ENCODE measurements around the gene RBM4.
"Not testable (repeated sequence)": the region's sequence is repeated elsewhere in the genome, so short reads cannot be mapped to it uniquely, and the experiment has no call there.

Gene RBM4

GRCh38 chr11:66638177-66639065 lies at the start of gene RBM4:
TSS of gene RBM4 (plus strand) at chr11:66638703. CDS start at chr11:66639712, 1,009 bp downstream.
- DNase-seq (ENCODE audit: low read depth), result peak; percentile 100

DNA sequence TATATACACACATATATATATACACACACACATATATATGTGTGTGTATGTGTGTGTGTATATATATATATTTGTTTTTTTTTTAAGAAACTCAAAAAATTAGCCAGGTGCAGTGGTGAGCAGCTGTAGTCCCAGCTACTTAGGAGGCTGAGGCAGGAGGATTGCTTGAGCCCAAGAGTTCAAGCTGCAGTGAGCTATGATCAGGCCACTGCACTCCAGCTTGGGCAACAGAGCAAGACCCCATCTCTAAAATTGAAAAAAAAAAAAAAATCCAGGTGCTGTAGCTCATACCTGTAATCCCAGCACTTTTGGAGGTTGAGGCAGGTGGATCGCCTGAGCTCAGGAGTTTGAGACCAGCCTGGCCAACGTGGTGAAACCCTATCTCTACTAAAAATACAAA lies 49.2 kb upstream of the RBM4 start:
- not testable (repeated sequence) for DNase-seq (ENCODE audit: low read depth)

DNA sequence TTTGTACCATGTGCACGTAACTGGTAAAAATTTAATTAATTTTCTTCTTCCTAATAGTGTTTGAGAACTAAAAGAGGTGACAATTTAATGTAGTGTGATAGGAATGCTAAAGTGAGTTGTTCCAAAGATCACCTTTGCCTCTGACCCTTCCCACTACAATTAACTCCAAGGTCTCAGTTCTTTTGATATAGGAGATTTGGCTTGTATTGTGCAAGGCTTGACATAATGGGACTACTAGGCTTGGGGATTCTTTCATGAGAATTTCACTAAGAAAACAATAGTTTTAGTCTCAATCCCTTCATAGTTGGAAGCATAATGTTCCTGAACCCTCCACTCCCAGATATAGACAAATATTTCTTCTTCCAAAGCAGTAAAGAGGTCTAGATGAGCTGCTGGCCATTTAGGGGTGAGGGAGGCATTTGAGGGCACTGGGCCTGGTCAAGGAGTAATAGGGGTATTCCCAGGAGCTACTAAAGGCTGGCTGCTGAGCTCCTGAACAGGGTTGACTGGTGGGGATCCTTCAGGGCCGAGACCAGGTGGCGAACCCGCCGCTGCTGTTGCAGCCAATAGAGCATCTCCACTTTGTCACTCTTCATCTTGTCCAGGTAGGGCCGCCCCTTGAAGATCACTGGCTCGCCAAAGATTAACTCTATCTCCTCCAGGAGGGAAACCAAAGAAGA lies 48.4 kb upstream of the RBM4 start:
- DNase-seq (ENCODE audit: low read depth), result no peak

GRCh38 chr11:66591175-66591574 lies 47.3 kb upstream of the RBM4 start:
- no peak for DNase-seq (ENCODE audit: low read depth)

GRCh38 chr11:66592457-66593302 lies 45.8 kb upstream of the RBM4 start, which contains the start of the genes CCDC87 and CCS:
TSS of gene CCDC87 (minus strand) at chr11:66593063. CDS start at chr11:66593015, 48 bp downstream.
TSS of gene CCS (plus strand) at chr11:66593185. CDS start at chr11:66593262, 77 bp downstream.
- no peak for DNase-seq (ENCODE audit: low read depth)

DNA sequence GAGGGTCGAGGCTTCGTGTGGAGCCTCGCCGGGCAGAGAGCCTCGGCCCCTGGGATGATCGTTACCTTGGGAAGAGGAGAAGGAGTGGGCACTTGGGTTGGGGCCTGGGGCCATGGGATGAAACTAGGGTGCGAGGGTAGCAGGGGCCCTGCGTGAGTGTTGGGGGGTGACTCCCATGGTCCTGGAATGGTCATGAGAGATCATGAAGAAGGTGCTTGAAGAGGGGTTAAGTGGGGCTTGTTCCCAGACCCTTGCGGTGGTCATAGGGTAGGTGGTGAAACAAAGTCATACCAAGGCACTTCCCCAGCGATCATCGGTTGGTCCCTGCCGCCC lies 45.2 kb upstream of the RBM4 start:
- no peak for DNase-seq (ENCODE audit: low read depth)

- no peak for DNase-seq (ENCODE audit: low read depth)
Observed at GRCh38 chr11:66593650-66594049, 44.9 kb upstream of the RBM4 start.

GRCh38 chr11:66595245-66595904 lies 43.1 kb upstream of the RBM4 start:
- no peak for DNase-seq (ENCODE audit: low read depth)

DNA sequence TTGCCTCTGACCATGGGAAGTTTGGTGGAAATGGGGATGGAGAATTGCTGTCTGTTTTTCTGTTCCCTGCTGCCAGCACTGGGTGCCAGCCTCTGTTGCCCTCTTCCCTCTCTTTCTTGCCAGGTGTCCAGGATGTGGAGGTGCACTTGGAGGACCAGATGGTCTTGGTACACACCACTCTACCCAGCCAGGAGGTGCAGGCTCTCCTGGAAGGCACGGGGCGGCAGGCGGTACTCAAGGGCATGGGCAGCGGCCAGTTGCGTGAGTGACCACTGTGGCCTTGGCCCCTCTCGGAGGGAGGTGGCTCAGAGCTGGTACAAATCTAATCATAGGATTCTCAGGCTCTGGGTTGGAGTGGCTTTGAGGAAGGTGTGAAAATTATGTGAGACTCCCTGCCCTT lies 39.5 kb upstream of the RBM4 start:
- DNase-seq (ENCODE audit: low read depth), result no peak

DNA sequence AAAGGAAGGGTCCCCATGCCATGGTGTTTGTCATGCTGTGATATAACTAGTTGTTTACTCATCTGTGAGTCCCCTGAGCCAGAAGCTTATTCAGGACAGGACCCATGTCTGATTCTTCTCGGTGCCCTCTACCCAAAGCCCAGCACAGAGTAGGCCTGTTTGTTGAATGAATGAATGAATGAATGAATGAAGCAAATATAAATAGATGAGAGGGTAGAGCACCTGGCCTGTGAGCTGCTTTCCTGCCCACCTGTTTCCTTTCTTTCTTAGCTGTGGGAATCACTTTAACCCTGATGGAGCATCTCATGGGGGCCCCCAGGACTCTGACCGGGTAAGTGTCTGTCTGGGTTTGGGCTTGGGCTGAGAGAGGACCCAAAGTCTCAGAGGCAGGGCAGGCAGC lies 38.3 kb upstream of the RBM4 start:
- no peak for DNase-seq (ENCODE audit: low read depth)

DNA sequence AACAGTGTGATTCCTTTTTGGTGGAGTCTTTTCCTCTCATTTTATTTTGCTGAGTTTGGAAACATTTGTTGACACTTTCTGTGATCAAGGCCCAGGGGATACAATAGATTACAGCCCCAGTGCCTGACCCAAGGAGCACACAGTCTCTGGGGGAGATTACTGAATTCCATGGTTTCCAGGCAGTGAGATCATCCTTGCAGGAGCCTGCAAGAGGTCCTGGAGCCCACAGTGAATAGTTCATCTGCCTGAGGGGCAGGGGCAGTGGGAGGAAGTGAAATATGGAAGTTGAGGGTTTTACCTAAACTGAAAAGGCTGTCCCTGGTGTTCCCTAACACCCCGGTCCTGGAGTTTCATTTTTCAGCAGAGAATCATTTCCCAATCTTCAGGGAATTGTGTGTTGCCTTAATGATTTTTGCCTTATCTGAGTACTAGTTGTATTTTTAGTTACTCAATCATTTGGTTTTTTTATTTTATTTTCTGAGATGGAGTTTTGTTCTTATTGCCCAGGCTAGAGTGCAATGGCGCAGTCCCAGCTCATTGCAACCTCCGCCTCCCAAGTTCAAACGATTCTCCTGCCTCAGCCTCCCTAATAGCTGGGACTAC lies 37.8 kb upstream of the RBM4 start:
- no peak for DNase-seq (ENCODE audit: low read depth)

- no peak for DNase-seq (ENCODE audit: low read depth)
Observed at GRCh38 chr11:66603072-66603471, 35.4 kb upstream of the RBM4 start.

GRCh38 chr11:66604155-66604554 lies 34.3 kb upstream of the RBM4 start:
- DNase-seq (ENCODE audit: low read depth), result no peak

DNA sequence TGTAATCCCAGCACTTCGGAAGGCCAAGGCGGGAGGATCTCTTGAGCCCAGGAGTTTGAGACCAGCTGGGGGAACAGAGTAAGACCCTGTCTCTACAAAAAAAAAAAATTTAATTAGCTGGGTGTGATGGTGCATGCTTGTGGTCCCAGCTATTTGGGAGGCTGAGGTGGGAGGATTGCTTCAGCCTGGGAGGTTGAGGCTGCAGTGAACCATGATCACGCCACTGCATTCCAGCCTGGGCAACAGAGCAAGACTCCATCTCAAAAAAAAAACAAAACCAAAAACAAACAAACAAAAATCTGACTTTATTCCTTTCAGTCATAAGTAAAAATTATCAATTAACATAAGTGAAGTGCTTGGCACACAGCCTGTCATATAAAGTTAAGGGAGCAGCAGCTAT lies 31.9 kb upstream of the RBM4 start:
- not testable (repeated sequence) for DNase-seq (ENCODE audit: low read depth)

DNA sequence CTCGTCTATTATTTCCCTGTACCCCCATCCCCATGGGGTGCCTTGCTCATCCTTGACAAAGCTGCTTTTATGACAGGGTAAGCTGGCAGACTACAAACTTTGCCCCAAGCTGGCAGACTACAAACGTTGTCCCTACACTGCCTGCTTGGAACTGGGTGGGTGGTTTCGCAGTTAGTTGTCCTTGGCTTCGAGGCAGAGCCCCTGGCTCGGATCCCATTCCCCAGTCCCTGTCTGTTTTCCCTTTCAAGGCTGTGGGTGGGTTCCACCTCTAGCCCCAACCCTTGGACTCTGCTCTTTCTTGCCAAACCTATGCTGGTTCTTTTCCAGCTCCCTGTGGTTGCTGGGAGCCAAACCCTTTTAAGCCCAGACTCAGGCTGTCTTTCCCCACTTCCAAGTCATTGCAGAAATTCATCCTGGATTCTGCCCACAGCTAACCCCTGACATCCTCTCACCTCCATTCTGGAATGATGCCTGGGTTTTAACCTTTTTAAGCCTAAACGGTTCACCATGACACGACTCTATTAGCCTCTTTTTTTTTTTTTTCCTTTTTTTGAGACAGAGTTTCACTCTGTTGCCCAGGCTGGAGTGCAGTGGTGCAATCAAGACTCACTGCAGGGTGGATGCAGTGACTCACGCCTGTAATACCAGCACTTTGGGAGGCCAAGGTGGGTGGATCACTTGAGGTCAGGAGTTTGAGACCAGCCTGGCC lies 31.2 kb upstream of the RBM4 start:
- no peak for DNase-seq (ENCODE audit: low read depth)

- DNase-seq (ENCODE audit: low read depth), result no peak
Observed at GRCh38 chr11:66609721-66610617, 28.5 kb upstream of the RBM4 start.

GRCh38 chr11:66612458-66612857 lies 26.0 kb upstream of the RBM4 start:
- DNase-seq (ENCODE audit: low read depth), result no peak

DNA sequence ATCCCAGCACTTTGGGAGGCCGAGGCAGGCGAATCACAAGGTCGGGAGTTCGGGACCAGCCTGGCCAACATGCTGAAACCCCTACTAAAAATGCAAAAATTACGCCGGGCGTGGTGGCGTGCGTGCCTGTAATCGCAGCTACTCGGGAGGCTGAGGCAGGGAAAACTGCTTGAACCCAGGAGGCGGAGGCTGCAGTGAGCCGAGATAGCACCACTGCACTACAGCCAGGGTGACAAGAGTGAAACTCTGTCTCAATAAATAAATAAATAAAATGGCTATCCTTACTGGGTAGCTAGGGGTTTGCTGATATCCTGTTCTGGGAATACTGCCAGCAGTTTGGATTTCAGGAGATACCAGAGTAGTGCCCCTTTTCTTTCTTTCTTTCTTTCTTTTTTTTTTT lies 24.4 kb upstream of the RBM4 start:
- no peak for DNase-seq (ENCODE audit: low read depth)

GRCh38 chr11:66616379-66617154 lies 21.9 kb upstream of the RBM4 start, which contains the start of gene RBM14:
TSS of gene RBM14 (plus strand) at chr11:66616630. CDS start at chr11:66616721, 91 bp downstream.
- DNase-seq (ENCODE audit: low read depth), result peak; percentile 95
